Caco-2 (cell line): ENCODE measurements around the gene ABLIM2. TPM values are rescaled to one million over a fixed set of nuclear protein-coding genes. Genes with fewer than 3 reads are reported as not detected.

Experiments used
- BruUV-seq: library from RNA; stranded (reverse); fragments of 400-500 nt; replicated peaks from 2 replicates; lab custom pipeline; 2021; lab: Mats Ljungman, UMichigan
- CTCF ChIA-PET: fragments of 300-600 bp; sonication (Branson Sonifier 250); formaldehyde crosslinking; loops from one replicate; lab custom pipeline; 2022; ENCODE audit warnings: antibody characterized with exemption; lab: Charles Lee
- POLR2A ChIA-PET: fragments of 300-600 bp; sonication (Branson Sonifier 250); formaldehyde crosslinking; loops from one replicate; lab custom pipeline; 2022; ENCODE audit warnings: antibody characterized with exemption; lab: Charles Lee
- DNase-seq, 2 experiments: peaks; one replicate each; pipeline versions ENCODE4 v3.0.0 to v3.0.0-alpha.2; 2020 to 2022
- H3K27me3 ChIP-seq: replicated peaks from 2 replicates; pipeline ENCODE4 v1.6.0; 2011; ENCODE audit warnings: low read length; ENCODE audit not compliant: control insufficient read depth, insufficient read depth
- H3K36me3 ChIP-seq: 2 replicates; pipeline ENCODE4 v1.5.1; 2011; ENCODE audit warnings: low read length; ENCODE audit not compliant: control insufficient read depth, insufficient read depth
- H3K4me1 ChIP-seq: fragments of 250-450 bp; sonication (Bioruptor Pico); 2 replicates; pipeline ENCODE4 v1.5.1; 2020; ENCODE audit warnings: mild to moderate bottlenecking
- H3K4me3 ChIP-seq: 2 replicates; pipeline ENCODE4 v1.5.1; 2011; ENCODE audit warnings: low read depth, mild to moderate bottlenecking, control low read depth, low read length
- H3K9me3 ChIP-seq: fragments of 250-450 bp; sonication (Bioruptor Pico); 2 replicates; pipeline ENCODE4 v1.5.1; 2020; ENCODE audit warnings: mild to moderate bottlenecking, moderate library complexity
- H3K27ac Mint-ChIP-seq: one replicate; pipeline ENCODE4 v1.8.0; 2022; ENCODE audit warnings: mixed read lengths; ENCODE audit not compliant: unreplicated experiment
- H3K27me3 Mint-ChIP-seq: one replicate; pipeline ENCODE4 v1.8.0; 2022; ENCODE audit warnings: mixed read lengths; ENCODE audit not compliant: insufficient read depth, unreplicated experiment
- H3K36me3 Mint-ChIP-seq: one replicate; pipeline ENCODE4 v1.8.0; 2022; ENCODE audit warnings: mild to moderate bottlenecking, mixed read lengths; ENCODE audit not compliant: insufficient read depth, unreplicated experiment
- H3K4me1 Mint-ChIP-seq: one replicate; pipeline ENCODE4 v1.8.0; 2022; ENCODE audit warnings: low read depth, mixed read lengths; ENCODE audit not compliant: unreplicated experiment
- H3K4me3 Mint-ChIP-seq: one replicate; pipeline ENCODE4 v1.8.0; 2022; ENCODE audit warnings: mild to moderate bottlenecking, moderate library complexity, mixed read lengths; ENCODE audit not compliant: unreplicated experiment
- H3K9me3 Mint-ChIP-seq: one replicate; pipeline ENCODE4 v1.8.0; 2022; ENCODE audit warnings: mixed read lengths; ENCODE audit not compliant: unreplicated experiment
- CTCF ChIP-seq, 2 experiments: fragments of 200-600 bp in 1 of 2; IDR thresholded peaks; 1 replicate in 1 of 2; 2 replicates in 1 of 2; pipeline versions ENCODE4 v1.5.1 to v1.8.0; 2011 to 2022; ENCODE audit warnings: antibody characterized with exemption in 1 of 2, control low read depth in 1 of 2, inconsistent platforms in 1 of 2, low read depth in 1 of 2, low read length in 1 of 2, mild to moderate bottlenecking in 1 of 2, moderate library complexity in 1 of 2; ENCODE audit not compliant: insufficient read depth in 1 of 2, severe bottlenecking in 1 of 2, unreplicated experiment in 1 of 2
- intact Hi-C: fragments of 100-400 bp; cut with micrococcal nuclease; formaldehyde crosslinking; loops from one replicate; pipeline ENCODE4 v1.10.0; 2022; ENCODE audit not compliant: unreplicated experiment
- total RNA-seq: library from RNA; stranded (reverse); gene quantifications from 2 replicates; pipeline ENCODE4 v1.2.3, GENCODE V29; 2022

The ABLIM2 gene
- total RNA-seq, 1 experiment from 2014 or later, result 0.23 TPM

- no peaks in the 10 kb centered on the region for H3K4me1 Mint-ChIP-seq
- no peaks in the 10 kb centered on the region for H3K36me3 Mint-ChIP-seq
- CTCF ChIA-PET, result no interaction called here
- no peak for TF ChIP-seq CTCF (IDR thresholded peaks at IDR 0.05; ENCODE audit: insufficient read depth in 1 of 2, low read depth in 1 of 2, low read length in 1 of 2, severe bottlenecking in 1 of 2, unreplicated experiment in 1 of 2)
- peaks cover 9% of the 10 kb centered on the region for H3K27me3 Mint-ChIP-seq
- H3K4me3 Mint-ChIP-seq, result no peak overlapping the region
- DNase-seq, result no peak
- H3K9me3 ChIP-seq, result no peaks in the 10 kb centered on the region
- POLR2A ChIA-PET, result no interaction called here
- BruUV-seq, result no TSS peak
- intact Hi-C loops, result no loop called here
- no peaks in the 10 kb centered on the region for H3K9me3 Mint-ChIP-seq
- H3K27me3 ChIP-seq, result no peaks in the 10 kb centered on the region
- H3K27ac Mint-ChIP-seq, result no peak overlapping the region
- no peaks in the 10 kb centered on the region for H3K4me1 ChIP-seq
- H3K4me3 ChIP-seq, result no peak overlapping the region
- no peaks in the 10 kb centered on the region for H3K36me3 ChIP-seq
Measured at GRCh38 chr4:8129785-8130184, 28.8 kb downstream of the ABLIM2 start.

- H3K4me1 ChIP-seq, result no peaks in the 10 kb centered on the region
- intact Hi-C loops, result no loop called here
- Mint-ChIP-seq H3K4me1 (no peaks in the 10 kb centered on the region), H3K36me3 (no peaks in the 10 kb centered on the region), H3K9me3 (no peaks in the 10 kb centered on the region), H3K4me3 (no peak overlapping the region), H3K27me3 (peaks cover 9% of the 10 kb centered on the region), H3K27ac (no peak overlapping the region)
- CTCF ChIA-PET, result no interaction called here
- H3K36me3 ChIP-seq, result no peaks in the 10 kb centered on the region
- H3K4me3 ChIP-seq, result no peak overlapping the region
- BruUV-seq, result no TSS peak
- no peaks in the 10 kb centered on the region for H3K9me3 ChIP-seq
- no peaks in the 10 kb centered on the region for H3K27me3 ChIP-seq
- no peak for TF ChIP-seq CTCF (IDR thresholded peaks at IDR 0.05; ENCODE audit: insufficient read depth in 1 of 2, low read depth in 1 of 2, low read length in 1 of 2, severe bottlenecking in 1 of 2, unreplicated experiment in 1 of 2)
- POLR2A ChIA-PET, result no interaction called here
- DNase-seq, result no peak
Measured at GRCh38 chr4:8129136-8129535, 29.5 kb downstream of the ABLIM2 start.

GRCh38 chr4:8128100-8128856 is 30.3 kb downstream of the ABLIM2 start:
- ChIA-PET POLR2A (no interaction called here), CTCF (no interaction called here)
- no TSS peak for BruUV-seq
- Histone ChIP-seq H3K9me3 (no peaks in the 10 kb centered on the region), H3K36me3 (no peaks in the 10 kb centered on the region), H3K4me1 (no peaks in the 10 kb centered on the region), H3K4me3 (no peak overlapping the region), H3K27me3 (no peaks in the 10 kb centered on the region)
- Mint-ChIP-seq H3K9me3 (no peaks in the 10 kb centered on the region), H3K36me3 (no peaks in the 10 kb centered on the region), H3K4me1 (no peaks in the 10 kb centered on the region), H3K27ac (no peak overlapping the region), H3K27me3 (peaks cover 7% of the 10 kb centered on the region), H3K4me3 (no peak overlapping the region)
- intact Hi-C loops, result no loop called here
- TF ChIP-seq CTCF (IDR thresholded peaks at IDR 0.05; ENCODE audit: insufficient read depth in 1 of 2, low read depth in 1 of 2, low read length in 1 of 2, severe bottlenecking in 1 of 2, unreplicated experiment in 1 of 2), result no peak
- DNase-seq, result no peak
